Thyroid gland (tissue), 4 donors: Measurements from ENCODE around the gene BAIAP3.

Experiments used
- CTCF ChIP-seq, 6 experiments: fragments of 200-600 bp in 3 of 6; fragments of 450-650 bp in 3 of 6; sonication (generic) in 3 of 6; IDR thresholded peaks; one replicate each; pipeline ENCODE4 v1.5.1; 2016 to 2019; ENCODE audit warnings: antibody characterized with exemption in 6 of 6, mild to moderate bottlenecking in 2 of 6, inconsistent platforms in 1 of 6, moderate library complexity in 1 of 6
- POLR2A ChIP-seq, 2 donors: fragments of 450-650 bp; IDR thresholded peaks; one replicate each; pipeline ENCODE4 v1.6.1; 2017; ENCODE audit warnings: antibody characterized with exemption in 2 of 2, mild to moderate bottlenecking in 2 of 2, moderate library complexity in 1 of 2

GRCh38 chr16:1325673-1326371 is 7.6 kb upstream of the BAIAP3 start:
- TF ChIP-seq CTCF (IDR thresholded peaks at IDR 0.05) (no peak), POLR2A (IDR thresholded peaks at IDR 0.05) (no peak)
